Measurements from ENCODE around the gene TRIP4.

The TRIP4 gene

DNA sequence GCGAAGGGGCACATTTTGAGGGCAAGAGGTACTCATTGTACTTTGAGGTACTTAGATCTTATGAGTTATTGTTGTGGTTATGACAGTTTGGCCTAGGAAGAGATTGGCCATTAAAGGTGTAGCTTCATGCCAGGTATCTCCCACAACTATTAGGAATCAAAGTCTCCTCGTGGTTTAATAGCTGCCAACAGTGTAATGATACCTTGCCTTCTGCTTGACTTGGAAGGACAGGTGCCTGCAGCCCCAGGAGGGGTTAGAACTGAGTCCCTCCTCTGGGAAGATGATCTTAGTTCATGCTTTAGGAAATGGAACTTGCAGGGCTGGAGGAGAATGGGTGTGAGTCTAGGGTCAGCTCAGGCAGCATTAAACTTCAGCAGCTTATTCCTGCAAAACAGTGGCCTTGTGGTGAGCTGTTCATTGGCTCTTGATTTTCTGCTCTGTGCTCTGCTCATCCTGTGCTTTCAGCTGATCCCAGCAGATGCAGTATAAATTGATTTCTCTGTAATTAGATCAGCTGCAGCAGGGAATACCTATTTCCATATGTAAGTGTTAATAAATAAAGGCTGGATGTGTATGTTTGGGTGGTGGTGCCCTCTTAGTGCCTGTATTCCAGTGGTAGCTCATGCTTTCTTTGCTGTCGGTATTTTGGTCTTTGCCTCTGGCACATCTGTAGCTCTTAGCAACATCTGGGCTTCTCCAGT, 113.2 kb downstream of the TRIP4 start:
- DNase-seq, result no peak

DNA sequence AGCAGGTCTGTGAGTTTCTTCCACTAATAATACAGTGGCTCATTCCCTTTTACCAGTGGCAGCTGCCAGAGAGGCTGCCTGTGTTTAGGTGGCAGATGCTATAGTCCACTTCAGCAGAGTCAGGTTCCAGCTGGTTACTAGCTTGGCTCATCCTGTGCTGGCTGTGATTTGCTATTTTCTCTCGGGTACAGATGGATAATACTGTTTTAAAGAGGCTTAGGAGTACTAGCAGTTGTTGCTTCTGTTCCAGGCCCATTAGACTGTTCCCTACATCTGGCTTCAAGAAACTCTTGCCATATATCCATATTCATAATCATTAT, 113.7 kb downstream of the TRIP4 start:
- DNase-seq, result no peak

DNA sequence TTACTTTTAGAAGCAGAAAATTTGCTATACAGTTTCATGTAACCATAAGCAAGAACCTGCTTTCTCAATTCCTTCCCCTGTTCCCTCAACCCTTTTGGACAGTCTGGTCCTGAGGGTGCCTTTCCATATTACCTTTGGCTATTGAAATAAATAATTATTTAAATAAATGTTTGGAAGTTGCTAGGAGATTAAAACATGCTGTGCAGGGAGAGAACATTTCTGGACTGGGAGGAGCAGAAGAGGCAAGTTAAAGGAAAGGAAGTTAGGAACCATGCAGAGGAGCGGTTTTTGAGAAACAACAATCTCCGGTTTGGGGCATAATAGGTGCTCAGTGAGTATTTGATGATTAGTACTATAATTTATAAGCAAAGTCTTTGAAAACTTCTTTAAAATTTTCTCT, 114.5 kb downstream of the TRIP4 start:
- no peak for DNase-seq

DNA sequence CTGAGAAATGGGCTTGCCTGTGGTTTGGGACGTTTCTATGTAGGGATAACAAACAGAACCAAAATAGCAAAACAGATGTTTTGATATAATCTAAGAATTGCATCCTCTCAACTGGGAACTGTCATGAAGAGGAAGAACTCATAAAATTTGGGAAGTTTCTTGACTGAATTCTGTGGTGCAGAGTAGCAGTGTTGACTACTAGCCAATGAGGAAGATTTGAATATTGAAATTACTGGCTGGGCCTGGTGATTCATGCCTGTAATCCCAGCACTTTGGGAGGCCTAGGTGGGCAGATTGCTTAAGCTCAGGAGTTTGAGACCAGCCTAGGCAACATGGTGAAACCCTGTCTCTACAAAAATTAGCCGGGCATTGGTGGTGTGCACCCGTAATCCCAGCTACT, 114.9 kb downstream of the TRIP4 start:
- DNase-seq, result no peak

DNA sequence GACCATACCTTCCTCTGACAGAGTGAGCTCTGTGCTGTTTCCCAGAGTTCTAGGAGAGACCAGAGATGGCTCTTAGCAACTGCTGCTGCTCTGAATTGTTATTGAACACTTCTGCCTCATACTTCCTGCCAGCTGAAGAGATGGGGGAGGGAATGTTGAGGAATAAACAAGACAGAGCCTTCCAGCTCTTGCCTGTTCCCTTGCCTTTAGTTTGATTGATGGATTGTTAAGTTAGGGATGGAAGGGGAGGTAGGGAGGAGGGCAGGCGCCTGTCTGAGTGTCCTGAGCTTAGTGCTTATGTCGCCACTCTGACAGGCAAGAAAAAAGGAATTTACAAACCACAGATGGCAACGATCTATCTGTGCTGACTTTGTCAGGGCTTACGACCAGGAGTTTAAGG, 115.6 kb downstream of the TRIP4 start:
- DNase-seq, result no peak

GRCh38 chr15:64503640-64504039, 116.0 kb downstream of the TRIP4 start:
- no peak for DNase-seq

All from T1000 (cell line).